GM12874 (cell line): Measurements from ENCODE around the gene VTCN1.

Source experiments
- CTCF ChIP-seq: IDR thresholded peaks from 2 replicates; pipeline ENCODE4 v1.5.1; 2011; ENCODE audit warnings: low read depth, mild to moderate bottlenecking, control low read depth, low read length, moderate library complexity; ENCODE audit not compliant: insufficient read depth

The VTCN1 gene

GRCh38 chr1:117229217-117229616 is 18.5 kb upstream of the VTCN1 start:
- TF ChIP-seq CTCF: no peak

GRCh38 chr1:117225931-117226330 is 15.2 kb upstream of the VTCN1 start:
- TF ChIP-seq CTCF: no peak

- no peak for TF ChIP-seq CTCF
Observed at GRCh38 chr1:117216718-117217117, 6.0 kb upstream of the VTCN1 start.

- no peak for TF ChIP-seq CTCF
Observed at GRCh38 chr1:117215733-117216462, 5.2 kb upstream of the VTCN1 start.

GRCh38 chr1:117215019-117215418 is 4.3 kb upstream of the VTCN1 start:
- no peak for TF ChIP-seq CTCF

- TF ChIP-seq CTCF: no peak
Observed at GRCh38 chr1:117213046-117213445, 2.3 kb upstream of the VTCN1 start.

GRCh38 chr1:117210386-117210785 is 341 bp downstream of the VTCN1 start:
- TF ChIP-seq CTCF: no peak
